SK-N-SH (cell line): ENCODE measurements around the gene PCNT. TPM values are rescaled to one million over a fixed set of nuclear protein-coding genes. Genes with fewer than 3 reads are reported as not detected.

ENCODE experiments used
- CTCF ChIA-PET: fragments of 300-600, 350-600 bp; formaldehyde crosslinking; extraction: SDS; loops from one replicate; lab custom pipeline; 2021; lab: Yijun Ruan, JAX
- POLR2A ChIA-PET: fragments of 350-600 bp; sonication (Branson Sonifier 250); formaldehyde crosslinking; extraction: SDS; loops from one replicate; lab custom pipeline; 2020; ENCODE audit warnings: antibody characterized with exemption, inconsistent platforms; lab: Yijun Ruan, JAX
- DNase-seq: peaks from one replicate; pipeline ENCODE4 v3.0.0; 2012
- H2AFZ ChIP-seq: fragments of 200-600 bp; sonication (generic); 2 replicates; pipeline ENCODE4 v1.8.1; 2016; ENCODE audit warnings: antibody characterized with exemption, mild to moderate bottlenecking, low read depth
- H3F3A ChIP-seq: fragments of 200-600 bp; sonication (generic); replicated peaks from 2 replicates; pipeline ENCODE3; 2016; ENCODE audit warnings: antibody characterized with exemption, mild to moderate bottlenecking; ENCODE audit not compliant: insufficient read depth
- H3K27ac ChIP-seq, 2 experiments: fragments of 200-500 bp in 1 of 2; fragments of 200-600 bp in 1 of 2; sonication (Bioruptor generic) in 1 of 2; sonication (generic), shearing (Covaris generic) in 1 of 2; 2 replicates each; pipeline versions ENCODE4 v1.5.1 to v1.6.1; 2014 to 2016; ENCODE audit warnings: low read depth in 2 of 2, inconsistent platforms in 1 of 2, low read length in 1 of 2, mild to moderate bottlenecking in 1 of 2, mixed read lengths in 1 of 2
- H3K27me3 ChIP-seq: fragments of 200-600 bp; sonication (generic), shearing (Covaris generic); 2 replicates; pipeline ENCODE4 v1.6.1; 2016; ENCODE audit warnings: mixed run types; ENCODE audit not compliant: insufficient read depth
- H3K36me3 ChIP-seq, 2 experiments: fragments of 200-500 bp in 1 of 2; fragments of 200-600 bp in 1 of 2; sonication (Bioruptor generic) in 1 of 2; sonication (generic) in 1 of 2; replicated peaks in 1 of 2; 2 replicates each; pipeline versions ENCODE3 to v1.5.1; 2014 to 2016; ENCODE audit warnings: low read length in 1 of 2, mild to moderate bottlenecking in 1 of 2; ENCODE audit not compliant: insufficient read depth in 2 of 2, control insufficient read depth in 1 of 2
- H3K4me1 ChIP-seq, 2 experiments: fragments of 200-500 bp in 1 of 2; fragments of 200-600 bp in 1 of 2; sonication (Bioruptor generic) in 1 of 2; sonication (generic), shearing (Covaris generic) in 1 of 2; 2 replicates each; pipeline versions ENCODE4 v1.5.1 to v1.6.1; 2014 to 2016; ENCODE audit warnings: low read depth in 1 of 2, low read length in 1 of 2, mixed run types in 1 of 2; ENCODE audit not compliant: insufficient read depth in 2 of 2, control insufficient read depth in 1 of 2
- H3K4me2 ChIP-seq: fragments of 200-600 bp; sonication (generic), shearing (Covaris generic); 2 replicates; pipeline ENCODE4 v1.6.1; 2017; ENCODE audit warnings: mixed run types
- H3K4me3 ChIP-seq, 2 experiments: fragments of 200-500 bp in 1 of 2; fragments of 200-600 bp in 1 of 2; sonication (Bioruptor generic) in 1 of 2; sonication (generic), shearing (Covaris generic) in 1 of 2; 2 replicates each; pipeline versions ENCODE4 v1.5.1 to v1.8.1; 2014 to 2016; ENCODE audit warnings: low read depth in 2 of 2, inconsistent platforms in 1 of 2, low read length in 1 of 2, mild to moderate bottlenecking in 1 of 2, mixed read lengths in 1 of 2, moderate library complexity in 1 of 2
- H3K79me2 ChIP-seq: fragments of 200-600 bp; sonication (generic); 2 replicates; pipeline ENCODE4 v1.8.1; 2017; ENCODE audit warnings: mild to moderate bottlenecking; ENCODE audit not compliant: insufficient read depth
- H3K9ac ChIP-seq: fragments of 200-600 bp; sonication (generic); 2 replicates; pipeline ENCODE4 v1.6.1; 2017; ENCODE audit warnings: mixed run types
- H3K9me2 ChIP-seq: fragments of 200-600 bp; sonication (generic); 2 replicates; pipeline ENCODE4 v1.6.1; 2017; ENCODE audit warnings: mixed run types
- H3K9me3 ChIP-seq: fragments of 200-600 bp; sonication (generic); 2 replicates; pipeline ENCODE4 v1.6.1; 2017; ENCODE audit warnings: mixed run types, mild to moderate bottlenecking, moderate library complexity
- H4K20me1 ChIP-seq: fragments of 200-600 bp; sonication (generic); 2 replicates; pipeline ENCODE4 v1.6.1; 2017; ENCODE audit warnings: mild to moderate bottlenecking, mixed run types; ENCODE audit not compliant: insufficient read depth
- CHD2 ChIP-seq: fragments of 150-350 bp; IDR thresholded peaks from 2 replicates; pipeline ENCODE4 v1.6.1; 2018; ENCODE audit warnings: low read length; ENCODE audit not compliant: partially characterized antibody
- EZH2phosphoT487 ChIP-seq: fragments of 200-600 bp; sonication (generic); IDR thresholded peaks from 2 replicates; pipeline ENCODE4 v1.6.1; 2017; ENCODE audit warnings: low read depth, mixed run types, mild to moderate bottlenecking, antibody characterized with exemption, moderate library complexity, borderline replicate concordance
- FOXM1 ChIP-seq: IDR thresholded peaks from 2 replicates; pipeline ENCODE4 v1.4.0; 2012; ENCODE audit warnings: low read depth, mild to moderate bottlenecking
- GATA2 ChIP-seq: sonication (generic); formaldehyde crosslinking; IDR thresholded peaks from 2 replicates; pipeline ENCODE4 v1.5.0; 2020; ENCODE audit warnings: mild to moderate bottlenecking, missing genetic modification reagents
- JUND ChIP-seq: IDR thresholded peaks from 2 replicates; pipeline ENCODE4 v1.4.0; 2012
- MEF2A ChIP-seq: IDR thresholded peaks from 2 replicates; pipeline ENCODE4 v1.4.0; 2012; ENCODE audit warnings: low read depth, borderline replicate concordance
- MXI1 ChIP-seq: IDR thresholded peaks from 2 replicates; pipeline ENCODE4 v1.6.1; 2012; ENCODE audit warnings: mild to moderate bottlenecking, low read depth, low read length, improper control_type of control experiment
- REST ChIP-seq: IDR thresholded peaks from 2 replicates; pipeline ENCODE4 v1.6.1; 2012; ENCODE audit warnings: mild to moderate bottlenecking, low read depth, low read length, moderate library complexity
- RXRA ChIP-seq: IDR thresholded peaks from 2 replicates; pipeline ENCODE4 v1.4.0; 2012; ENCODE audit warnings: low read depth, mild to moderate bottlenecking, borderline replicate concordance
- SIN3A ChIP-seq: IDR thresholded peaks from 2 replicates; pipeline ENCODE4 v1.6.1; 2012; ENCODE audit warnings: low read depth, mild to moderate bottlenecking, low read length, moderate library complexity, borderline replicate concordance
- TAF1 ChIP-seq: IDR thresholded peaks from 2 replicates; pipeline ENCODE4 v1.6.1; 2012; ENCODE audit warnings: low read depth, mild to moderate bottlenecking, low read length, moderate library complexity, borderline replicate concordance
- ZBTB33 ChIP-seq: IDR thresholded peaks from 2 replicates; pipeline ENCODE4 v1.4.0; 2012; ENCODE audit warnings: low read depth, borderline replicate concordance
- WGBS: methylation state at CpG from one replicate; pipeline ENCODE4 v1.1.6; 2017; ENCODE audit warnings: low lambda C conversion rate; 5-methylcytosine and 5-hydroxymethylcytosine counted together
- polyA plus RNA-seq, 3 experiments: library from polyadenylated mRNA; depleted of rRNA; stranded (reverse); fragments of >200 nt; gene quantifications; 2 replicates each; pipeline ENCODE4 v1.2.3, GENCODE V29; 2012
- TF ChIP-seq, protein P1 (sequence below): IDR thresholded peaks from 2 replicates; pipeline ENCODE4; 2012
- TF ChIP-seq, protein P2 (sequence below): fragments of 150-350 bp; IDR thresholded peaks from 2 replicates; pipeline ENCODE4 v1.6.1; 2016; ENCODE audit warnings: mild to moderate bottlenecking, low read depth, low read length
- TF ChIP-seq, protein P3 (sequence below): fragments of 150-350 bp; IDR thresholded peaks from 2 replicates; pipeline ENCODE4 v1.6.1; 2017; ENCODE audit warnings: antibody characterized with exemption, low read length, low read depth, borderline replicate concordance
- TF ChIP-seq, protein P4 (sequence below): IDR thresholded peaks from 2 replicates; pipeline ENCODE4 v1.4.0; 2012; ENCODE audit warnings: low read depth, borderline replicate concordance

Gene PCNT
- polyA plus RNA-seq, 1 of the 3 experiments (the other 2 are of a cell fraction), result 15.7 TPM

GRCh38 chr21:46295177-46295770, 28.7 kb upstream of the PCNT start:
- H3F3A ChIP-seq, result no peaks in the 10 kb centered on the region
- H3K9me2 ChIP-seq, result no peaks in the 10 kb centered on the region
- peak; percentile 37 for DNase-seq
- peaks cover 7 to 8% of the 10 kb centered on the region in 2 experiments; a peak in 3 of 4 replicates for H3K4me1 ChIP-seq
- CTCF ChIA-PET, result no interaction called here
- 50% methylated on average over 5 of the region's 9 CpGs for WGBS
- 0 out of 2 replicates have a peak overlapping the region, but pooled peaks have one; percentile 27 for H3K4me2 ChIP-seq
- H3K27ac ChIP-seq, result peak overlapping the region in 1 of 2 experiments; percentile 46; a peak in 3 of 4 replicates
- H3K36me3 ChIP-seq, result peaks cover 5 to 8% of the 10 kb centered on the region in 2 experiments
- H4K20me1 ChIP-seq, result no peaks in the 10 kb centered on the region
- peaks cover 3% of the 10 kb centered on the region; the same call in 1 of the 2 replicates for H3K79me2 ChIP-seq
- no peak overlapping the region for H3K4me3 ChIP-seq
- POLR2A ChIA-PET, result no interaction called here
- no peaks in the 10 kb centered on the region for H3K27me3 ChIP-seq
- TF ChIP-seq MEF2A, result no peak
- no peak for TF ChIP-seq CHD2
- no peak for TF ChIP-seq JUND
- TF ChIP-seq, protein P1, sequence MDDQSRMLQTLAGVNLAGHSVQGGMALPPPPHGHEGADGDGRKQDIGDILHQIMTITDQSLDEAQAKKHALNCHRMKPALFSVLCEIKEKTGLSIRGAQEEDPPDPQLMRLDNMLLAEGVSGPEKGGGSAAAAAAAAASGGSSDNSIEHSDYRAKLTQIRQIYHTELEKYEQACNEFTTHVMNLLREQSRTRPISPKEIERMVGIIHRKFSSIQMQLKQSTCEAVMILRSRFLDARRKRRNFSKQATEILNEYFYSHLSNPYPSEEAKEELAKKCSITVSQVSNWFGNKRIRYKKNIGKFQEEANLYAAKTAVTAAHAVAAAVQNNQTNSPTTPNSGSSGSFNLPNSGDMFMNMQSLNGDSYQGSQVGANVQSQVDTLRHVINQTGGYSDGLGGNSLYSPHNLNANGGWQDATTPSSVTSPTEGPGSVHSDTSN, result no peak
- no peak for TF ChIP-seq MXI1
- no peak for TF ChIP-seq SIN3A
- TF ChIP-seq, protein P2, sequence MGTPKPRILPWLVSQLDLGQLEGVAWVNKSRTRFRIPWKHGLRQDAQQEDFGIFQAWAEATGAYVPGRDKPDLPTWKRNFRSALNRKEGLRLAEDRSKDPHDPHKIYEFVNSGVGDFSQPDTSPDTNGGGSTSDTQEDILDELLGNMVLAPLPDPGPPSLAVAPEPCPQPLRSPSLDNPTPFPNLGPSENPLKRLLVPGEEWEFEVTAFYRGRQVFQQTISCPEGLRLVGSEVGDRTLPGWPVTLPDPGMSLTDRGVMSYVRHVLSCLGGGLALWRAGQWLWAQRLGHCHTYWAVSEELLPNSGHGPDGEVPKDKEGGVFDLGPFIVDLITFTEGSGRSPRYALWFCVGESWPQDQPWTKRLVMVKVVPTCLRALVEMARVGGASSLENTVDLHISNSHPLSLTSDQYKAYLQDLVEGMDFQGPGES, result no peak
- no peak for TF ChIP-seq RXRA
- no peak for TF ChIP-seq ZBTB33
- no peak for TF ChIP-seq GATA2 (CRISPR knock-in tag)
- TF ChIP-seq, protein P3, sequence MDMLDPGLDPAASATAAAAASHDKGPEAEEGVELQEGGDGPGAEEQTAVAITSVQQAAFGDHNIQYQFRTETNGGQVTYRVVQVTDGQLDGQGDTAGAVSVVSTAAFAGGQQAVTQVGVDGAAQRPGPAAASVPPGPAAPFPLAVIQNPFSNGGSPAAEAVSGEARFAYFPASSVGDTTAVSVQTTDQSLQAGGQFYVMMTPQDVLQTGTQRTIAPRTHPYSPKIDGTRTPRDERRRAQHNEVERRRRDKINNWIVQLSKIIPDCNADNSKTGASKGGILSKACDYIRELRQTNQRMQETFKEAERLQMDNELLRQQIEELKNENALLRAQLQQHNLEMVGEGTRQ, result no peak
- TF ChIP-seq REST, result no peak
- TF ChIP-seq EZH2phosphoT487, result no peak
- no peak for TF ChIP-seq TAF1
- TF ChIP-seq FOXM1, result no peak
- TF ChIP-seq, protein P4, sequence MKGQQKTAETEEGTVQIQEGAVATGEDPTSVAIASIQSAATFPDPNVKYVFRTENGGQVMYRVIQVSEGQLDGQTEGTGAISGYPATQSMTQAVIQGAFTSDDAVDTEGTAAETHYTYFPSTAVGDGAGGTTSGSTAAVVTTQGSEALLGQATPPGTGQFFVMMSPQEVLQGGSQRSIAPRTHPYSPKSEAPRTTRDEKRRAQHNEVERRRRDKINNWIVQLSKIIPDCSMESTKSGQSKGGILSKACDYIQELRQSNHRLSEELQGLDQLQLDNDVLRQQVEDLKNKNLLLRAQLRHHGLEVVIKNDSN, result no peak
- 0 out of 2 replicates have a peak overlapping the region, but pooled peaks have one; percentile 29 for H2AFZ ChIP-seq
- H3K9ac ChIP-seq, result no peak overlapping the region
- H3K9me3 ChIP-seq, result no peaks in the 10 kb centered on the region
